Middle frontal gyrus (tissue), 1 donor: ENCODE data around the gene DCUN1D1.

Source experiments
- DNase-seq: peaks from one replicate; pipeline ENCODE4 v3.0.0-alpha.2; 2015; ENCODE audit warnings: low spot score; ENCODE audit errors: extremely low spot score

The DCUN1D1 gene

GRCh38 chr3:182895513-182896112, 84.7 kb downstream of the DCUN1D1 start:
- DNase-seq: no peak

GRCh38 chr3:182892226-182892625, 88.1 kb downstream of the DCUN1D1 start:
- DNase-seq: no peak

GRCh38 chr3:182891364-182891763, 89.0 kb downstream of the DCUN1D1 start:
- DNase-seq: no peak

- DNase-seq: no peak
These were observed 90.2 kb downstream of the DCUN1D1 start for GRCh38 chr3:182889948-182890629.
